Measurements from ENCODE around the gene KIRREL3.
"Not testable (repeated sequence)": the region's sequence is repeated elsewhere in the genome, so short reads cannot be mapped to it uniquely, and the experiment has no call there.

Gene KIRREL3

DNA sequence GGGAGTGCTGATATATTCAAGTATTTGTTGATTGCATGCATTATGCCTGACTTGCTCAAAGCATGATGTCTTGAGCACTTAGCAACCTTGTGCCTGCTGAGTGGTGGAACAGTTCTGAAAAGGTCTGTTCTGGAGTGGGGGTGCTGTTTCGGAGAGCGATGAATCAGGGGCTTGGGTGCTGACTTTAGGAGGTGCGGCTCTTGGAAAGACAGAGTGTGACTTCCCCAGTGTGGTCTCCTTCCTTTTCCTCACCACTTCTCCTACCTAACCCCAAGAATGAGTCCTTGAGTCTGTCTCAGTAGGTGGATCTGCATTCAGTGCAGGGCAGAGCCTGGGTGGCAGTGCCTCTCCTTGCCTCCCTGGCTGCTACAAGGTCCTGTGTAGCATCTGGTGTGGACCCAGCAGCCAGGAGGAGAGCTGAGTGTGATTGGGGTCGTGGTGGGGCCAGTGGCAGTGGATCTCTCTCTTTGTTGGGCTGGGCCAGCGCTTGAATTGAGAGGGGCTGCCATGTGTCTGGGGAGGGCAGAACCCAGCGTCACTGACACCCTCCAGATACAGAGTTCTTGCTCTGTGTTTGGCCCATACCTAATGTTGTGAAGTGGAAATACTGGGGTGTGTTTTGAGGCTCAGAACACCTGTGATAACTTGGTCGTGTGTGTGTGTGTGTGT lies 609.1 kb downstream of the KIRREL3 start:
- TF ChIP-seq, protein P1, sequence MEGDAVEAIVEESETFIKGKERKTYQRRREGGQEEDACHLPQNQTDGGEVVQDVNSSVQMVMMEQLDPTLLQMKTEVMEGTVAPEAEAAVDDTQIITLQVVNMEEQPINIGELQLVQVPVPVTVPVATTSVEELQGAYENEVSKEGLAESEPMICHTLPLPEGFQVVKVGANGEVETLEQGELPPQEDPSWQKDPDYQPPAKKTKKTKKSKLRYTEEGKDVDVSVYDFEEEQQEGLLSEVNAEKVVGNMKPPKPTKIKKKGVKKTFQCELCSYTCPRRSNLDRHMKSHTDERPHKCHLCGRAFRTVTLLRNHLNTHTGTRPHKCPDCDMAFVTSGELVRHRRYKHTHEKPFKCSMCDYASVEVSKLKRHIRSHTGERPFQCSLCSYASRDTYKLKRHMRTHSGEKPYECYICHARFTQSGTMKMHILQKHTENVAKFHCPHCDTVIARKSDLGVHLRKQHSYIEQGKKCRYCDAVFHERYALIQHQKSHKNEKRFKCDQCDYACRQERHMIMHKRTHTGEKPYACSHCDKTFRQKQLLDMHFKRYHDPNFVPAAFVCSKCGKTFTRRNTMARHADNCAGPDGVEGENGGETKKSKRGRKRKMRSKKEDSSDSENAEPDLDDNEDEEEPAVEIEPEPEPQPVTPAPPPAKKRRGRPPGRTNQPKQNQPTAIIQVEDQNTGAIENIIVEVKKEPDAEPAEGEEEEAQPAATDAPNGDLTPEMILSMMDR (conservative IDR thresholded peaks at IDR 0.05; ENCODE audit: low read length), result no peak
- H3K4me3 ChIP-seq (ENCODE audit: low read length), result no peak overlapping the region
- DNase-seq (ENCODE audit: low read depth), result no peak

DNA sequence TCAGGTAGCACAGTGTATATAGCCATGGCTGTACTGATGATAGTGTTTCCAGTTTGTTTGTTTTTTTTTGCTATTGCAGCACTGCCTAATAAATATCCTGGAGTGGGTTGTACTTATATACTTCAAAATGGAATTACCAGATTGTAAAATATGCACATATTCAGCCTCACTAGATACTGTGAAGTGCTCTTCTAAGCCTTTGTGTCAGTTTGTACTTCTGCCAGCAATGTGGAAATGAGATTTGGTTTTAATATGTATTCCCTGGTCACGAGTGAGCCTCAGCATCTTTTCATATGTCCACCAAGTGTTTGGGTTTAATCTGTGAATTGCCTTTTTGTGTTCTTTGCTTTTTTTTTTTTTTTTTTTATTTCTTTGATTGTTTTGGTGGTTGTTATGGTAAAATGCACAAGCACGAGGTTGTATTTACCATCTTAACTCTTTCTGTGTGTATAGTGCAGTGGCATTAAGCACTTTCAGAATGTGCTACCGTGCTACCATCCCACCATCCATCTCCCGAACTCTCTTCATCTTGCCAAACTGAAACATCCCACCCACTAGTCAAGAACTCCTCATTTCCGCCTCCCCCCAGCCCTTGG lies 610.2 kb downstream of the KIRREL3 start:
- TF ChIP-seq, protein P1 (conservative IDR thresholded peaks at IDR 0.05; ENCODE audit: low read length), result no peak
- no peak overlapping the region for H3K4me3 ChIP-seq (ENCODE audit: low read length)

DNA sequence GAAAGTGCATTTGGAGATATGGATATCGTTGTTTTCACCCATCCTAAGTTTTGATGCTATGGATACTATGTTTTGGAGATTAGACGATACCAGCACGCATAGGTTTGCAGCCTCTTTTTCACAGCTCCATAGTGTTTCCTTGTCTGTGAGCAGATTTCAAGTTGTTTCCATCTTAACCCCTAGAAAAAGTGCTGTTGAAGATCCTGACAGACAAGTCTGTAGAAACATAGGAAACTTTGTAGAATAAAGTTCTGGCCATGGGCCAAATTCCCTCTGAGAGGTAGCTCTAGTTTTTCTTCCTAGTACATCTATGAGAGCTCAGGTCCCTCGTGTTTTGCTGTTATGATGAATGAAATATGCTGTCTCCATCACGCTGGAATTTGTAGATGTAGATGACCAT lies 612.7 kb downstream of the KIRREL3 start:
- no peak overlapping the region for H3K4me3 ChIP-seq (ENCODE audit: low read length)
- TF ChIP-seq, protein P1 (conservative IDR thresholded peaks at IDR 0.05; ENCODE audit: low read length), result no peak
- no peak for DNase-seq (ENCODE audit: low read depth)

More for the DNA sequence above, 610.2 kb downstream of the KIRREL3 start:
- DNase-seq (ENCODE audit: low read depth), result no peak

DNA sequence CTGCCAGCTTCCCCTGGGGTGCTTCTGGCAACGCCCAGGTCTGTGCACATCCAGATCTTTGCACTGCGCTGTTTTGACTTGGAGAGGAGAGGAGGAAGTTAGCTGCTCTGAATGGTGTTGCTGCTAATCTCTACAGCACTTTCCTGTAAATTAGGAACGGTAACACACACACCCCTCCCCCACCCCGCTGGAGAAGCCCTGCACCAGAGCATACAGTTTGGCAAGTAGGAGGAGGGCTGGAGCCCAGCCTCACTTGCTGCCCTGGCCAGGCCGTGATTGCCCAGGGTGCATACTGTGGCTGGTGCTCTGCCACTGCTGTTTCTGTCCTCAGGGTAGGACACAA lies 613.9 kb downstream of the KIRREL3 start:
- not testable (repeated sequence) for H3K4me3 ChIP-seq (ENCODE audit: low read length); DNase-seq (ENCODE audit: low read depth)

GRCh38 chr11:126385991-126386728 lies 614.4 kb downstream of the KIRREL3 start:
- H3K4me3 ChIP-seq (ENCODE audit: low read length), result no peak overlapping the region
- no peak for DNase-seq (ENCODE audit: low read depth)
- TF ChIP-seq, protein P1 (conservative IDR thresholded peaks at IDR 0.05; ENCODE audit: low read length), result no peak

DNA sequence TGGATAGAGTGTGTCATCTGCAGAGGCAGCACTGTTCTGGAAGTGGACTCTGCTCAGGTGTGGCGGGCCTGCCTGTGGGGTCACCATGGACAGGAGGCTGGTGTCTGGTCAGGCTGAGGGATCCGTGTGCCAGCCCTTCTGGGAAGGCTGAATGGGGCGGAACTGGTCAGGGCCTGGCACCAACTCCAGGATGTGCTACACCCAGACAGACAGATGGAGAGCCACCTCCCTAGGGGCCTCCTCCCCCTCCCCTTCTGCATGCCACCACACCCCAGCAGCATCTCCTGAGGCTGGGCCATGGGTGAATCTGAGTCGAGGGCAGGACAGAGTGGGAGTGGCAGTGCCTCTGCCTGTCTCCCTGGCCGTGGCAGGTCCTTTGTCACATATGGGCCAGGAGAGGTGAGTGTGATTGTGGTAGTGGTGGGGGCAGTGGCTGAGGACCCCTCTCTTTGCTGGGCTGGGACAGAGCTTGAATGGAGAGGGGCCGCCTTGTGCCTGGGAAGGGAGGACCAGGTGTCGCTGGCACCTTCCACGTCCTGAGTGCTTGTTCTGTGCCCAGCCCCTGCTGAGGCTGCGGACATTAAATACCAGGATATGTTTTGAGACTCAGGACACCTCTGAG lies 616.0 kb downstream of the KIRREL3 start:
- no peak for DNase-seq (ENCODE audit: low read depth)
- TF ChIP-seq, protein P1 (conservative IDR thresholded peaks at IDR 0.05; ENCODE audit: low read length), result no peak
- H3K4me3 ChIP-seq (ENCODE audit: low read length), result no peak overlapping the region

Data from AG10803 (cell line).